DOHH2 (cell line): ENCODE measurements around the gene RAD23B.

Source experiments
- EZH2phosphoT487 ChIP-seq: fragments of 200-600 bp; sonication (generic); IDR thresholded peaks from 2 replicates; pipeline ENCODE4 v1.6.1; 2017; ENCODE audit warnings: borderline replicate concordance, mild to moderate bottlenecking, antibody characterized with exemption, low read length, moderate library complexity, mixed read lengths
- TF ChIP-seq, protein P1 (sequence below): fragments of 200-600 bp; sonication (generic); IDR thresholded peaks from one replicate; pipeline ENCODE4 v1.5.1; 2014; ENCODE audit warnings: antibody characterized with exemption, mild to moderate bottlenecking, low read depth, low read length; ENCODE audit not compliant: poor library complexity, severe bottlenecking

GRCh38 chr9:107342476-107343161, 59.5 kb downstream of the RAD23B start:
- TF ChIP-seq, protein P1, sequence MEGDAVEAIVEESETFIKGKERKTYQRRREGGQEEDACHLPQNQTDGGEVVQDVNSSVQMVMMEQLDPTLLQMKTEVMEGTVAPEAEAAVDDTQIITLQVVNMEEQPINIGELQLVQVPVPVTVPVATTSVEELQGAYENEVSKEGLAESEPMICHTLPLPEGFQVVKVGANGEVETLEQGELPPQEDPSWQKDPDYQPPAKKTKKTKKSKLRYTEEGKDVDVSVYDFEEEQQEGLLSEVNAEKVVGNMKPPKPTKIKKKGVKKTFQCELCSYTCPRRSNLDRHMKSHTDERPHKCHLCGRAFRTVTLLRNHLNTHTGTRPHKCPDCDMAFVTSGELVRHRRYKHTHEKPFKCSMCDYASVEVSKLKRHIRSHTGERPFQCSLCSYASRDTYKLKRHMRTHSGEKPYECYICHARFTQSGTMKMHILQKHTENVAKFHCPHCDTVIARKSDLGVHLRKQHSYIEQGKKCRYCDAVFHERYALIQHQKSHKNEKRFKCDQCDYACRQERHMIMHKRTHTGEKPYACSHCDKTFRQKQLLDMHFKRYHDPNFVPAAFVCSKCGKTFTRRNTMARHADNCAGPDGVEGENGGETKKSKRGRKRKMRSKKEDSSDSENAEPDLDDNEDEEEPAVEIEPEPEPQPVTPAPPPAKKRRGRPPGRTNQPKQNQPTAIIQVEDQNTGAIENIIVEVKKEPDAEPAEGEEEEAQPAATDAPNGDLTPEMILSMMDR: no peak
- TF ChIP-seq EZH2phosphoT487: no peak
